ENCODE data around the gene AGAP1. TPM values are rescaled to one million over a fixed set of nuclear protein-coding genes. Genes with fewer than 3 reads are reported as not detected.
A peak's percentile ranks its signal among the peaks of the same experiment; 100 is the strongest.

The AGAP1 gene
- polyA plus RNA-seq, 4 donors: 17.5 to 19.9 (median 19.3) TPM

DNA sequence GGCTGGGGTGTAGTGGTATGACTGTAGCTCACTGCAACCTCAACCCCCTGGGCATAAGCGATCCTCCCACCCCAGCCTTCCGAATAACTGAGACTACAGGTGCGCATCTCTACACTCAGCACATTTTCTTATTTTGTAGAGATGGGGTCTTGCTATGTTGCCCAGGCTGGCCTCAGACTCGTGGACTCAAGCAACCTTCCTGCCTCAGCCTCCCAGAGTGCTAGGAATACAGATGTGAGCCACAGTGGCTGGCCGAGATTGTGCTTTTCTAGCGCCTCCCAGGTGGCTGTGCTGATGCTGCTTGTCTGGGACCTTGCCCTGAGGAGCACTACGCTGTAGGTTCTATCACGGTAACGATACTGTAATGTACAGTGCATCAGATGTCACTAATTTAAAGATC, 155.6 kb downstream of the AGAP1 start:
- no peak for DNase-seq (ENCODE audit: low read depth in 4 of 4, low spot score in 3 of 4)

DNA sequence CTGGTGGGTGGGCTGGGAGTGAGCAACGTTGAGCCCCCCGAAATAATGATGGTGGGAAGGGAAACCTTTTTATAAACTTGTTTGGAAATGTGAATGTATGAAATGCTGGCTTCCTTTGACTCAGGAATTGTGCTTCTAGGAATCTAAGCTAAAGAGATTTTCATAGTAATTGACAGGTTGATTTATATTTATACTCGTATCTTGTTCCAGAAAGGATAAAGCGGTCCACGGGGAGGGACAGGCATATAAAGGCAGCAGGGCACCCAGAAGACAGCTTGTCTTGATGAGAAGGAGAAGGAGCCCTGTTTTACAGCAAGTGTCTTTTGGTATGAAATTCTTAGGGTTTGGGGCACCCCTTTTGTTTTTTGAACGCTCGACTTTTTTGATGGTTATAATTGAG, 157.8 kb downstream of the AGAP1 start:
- no peak for DNase-seq (ENCODE audit: low read depth in 4 of 4, low spot score in 3 of 4)

DNA sequence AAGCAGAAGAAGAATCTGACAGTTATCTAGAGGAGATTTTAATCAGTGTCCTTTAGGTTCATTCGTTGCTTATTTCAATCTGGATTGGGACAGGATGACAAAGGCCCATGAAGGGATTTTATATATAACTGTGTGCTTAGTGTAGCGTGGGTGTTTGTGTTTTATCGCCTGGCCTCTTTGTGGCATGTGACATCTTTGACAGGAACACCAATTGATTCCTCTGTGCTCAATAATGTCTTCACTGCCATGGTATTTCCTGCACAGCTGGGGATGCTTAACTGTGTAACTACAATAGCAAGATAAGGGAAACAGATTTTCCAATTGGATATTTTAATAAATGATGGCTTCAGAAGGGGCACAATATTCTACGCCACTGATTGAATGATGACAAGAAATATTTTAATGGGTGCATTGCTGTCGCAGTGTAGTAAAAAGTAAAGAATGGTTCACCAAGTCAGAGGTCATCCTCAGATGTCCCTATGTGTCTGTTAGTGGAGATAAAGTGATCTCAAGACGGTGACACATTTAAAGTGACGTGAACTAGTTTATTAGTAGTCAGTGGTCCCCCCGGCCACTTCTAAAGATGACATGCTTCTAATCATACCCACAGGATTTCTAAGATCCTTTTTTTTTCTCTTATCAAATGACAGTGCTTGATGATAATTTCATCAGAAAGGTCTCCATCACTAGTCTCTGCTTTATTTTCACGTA, 160.4 kb downstream of the AGAP1 start:
- no peak for DNase-seq (ENCODE audit: low read depth in 4 of 4, low spot score in 3 of 4)

DNA sequence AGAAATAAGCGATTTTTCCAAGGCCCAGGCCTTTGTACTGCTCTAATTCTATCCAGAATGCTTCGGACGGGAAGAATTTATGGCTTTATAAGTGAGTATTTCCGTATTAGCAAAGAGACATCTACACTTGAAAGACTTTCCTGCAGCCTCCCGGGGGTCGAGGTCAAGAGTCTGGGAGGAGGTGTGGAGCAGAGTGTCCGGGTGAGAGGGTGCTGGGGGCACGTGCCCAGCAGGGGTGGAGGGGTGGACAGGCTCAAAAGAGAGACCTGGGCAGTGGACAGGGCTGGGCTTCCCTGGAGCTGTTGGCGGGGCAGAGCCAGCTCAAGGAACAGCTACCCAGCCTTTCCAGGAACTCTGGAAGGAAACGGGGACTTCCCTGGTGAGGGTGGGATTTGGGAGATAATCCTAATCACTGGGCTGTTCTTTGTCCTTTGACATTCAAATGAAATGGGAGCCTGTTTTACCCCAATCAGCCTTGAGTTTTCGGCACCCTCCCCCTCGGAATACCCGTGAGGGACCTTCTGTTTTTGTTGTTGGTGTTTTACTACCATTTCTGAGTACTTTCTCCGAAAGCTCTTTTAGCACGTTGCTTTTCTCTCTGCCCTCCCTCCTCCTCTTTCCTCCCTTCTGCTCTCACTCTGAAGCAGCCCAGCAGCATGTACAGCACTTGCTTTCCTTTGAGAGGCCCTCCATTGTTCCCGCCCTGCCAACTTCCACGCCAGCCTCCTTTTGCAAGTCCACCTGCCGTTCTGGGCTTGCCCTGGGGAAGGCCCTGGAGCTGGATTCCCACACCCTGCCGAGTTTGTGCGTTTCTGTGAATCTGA, 164.7 kb downstream of the AGAP1 start:
- no peak for DNase-seq (ENCODE audit: low read depth in 4 of 4, low spot score in 3 of 4)

DNA sequence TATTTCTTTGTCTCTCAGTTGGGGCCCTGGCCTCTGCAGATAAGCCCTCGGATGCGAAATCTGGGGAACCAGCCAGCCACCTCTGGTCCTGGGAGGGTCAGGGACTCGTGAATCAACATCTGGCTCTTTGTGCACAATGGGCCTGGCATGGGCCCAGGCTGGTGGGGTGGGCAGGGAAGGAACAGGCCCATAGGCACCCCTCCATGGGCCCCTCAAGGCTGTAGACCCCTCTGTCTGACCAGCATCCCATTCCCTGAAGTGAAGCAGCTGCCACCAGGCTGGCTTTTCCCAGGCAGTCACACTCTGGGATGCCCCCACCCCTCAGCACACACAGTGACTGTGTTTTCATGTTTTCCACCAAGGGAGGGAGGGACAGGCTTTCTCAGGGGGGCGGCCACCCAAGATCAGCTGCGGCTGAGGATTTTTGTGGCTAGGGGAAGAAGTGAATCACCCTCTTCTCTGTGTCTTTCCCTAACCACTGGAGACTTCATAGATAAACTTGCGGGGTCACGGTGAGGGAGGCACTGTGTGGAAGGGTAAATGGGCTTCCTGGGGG, 166.0 kb downstream of the AGAP1 start:
- no peak for DNase-seq (ENCODE audit: low read depth in 4 of 4, low spot score in 3 of 4)

DNA sequence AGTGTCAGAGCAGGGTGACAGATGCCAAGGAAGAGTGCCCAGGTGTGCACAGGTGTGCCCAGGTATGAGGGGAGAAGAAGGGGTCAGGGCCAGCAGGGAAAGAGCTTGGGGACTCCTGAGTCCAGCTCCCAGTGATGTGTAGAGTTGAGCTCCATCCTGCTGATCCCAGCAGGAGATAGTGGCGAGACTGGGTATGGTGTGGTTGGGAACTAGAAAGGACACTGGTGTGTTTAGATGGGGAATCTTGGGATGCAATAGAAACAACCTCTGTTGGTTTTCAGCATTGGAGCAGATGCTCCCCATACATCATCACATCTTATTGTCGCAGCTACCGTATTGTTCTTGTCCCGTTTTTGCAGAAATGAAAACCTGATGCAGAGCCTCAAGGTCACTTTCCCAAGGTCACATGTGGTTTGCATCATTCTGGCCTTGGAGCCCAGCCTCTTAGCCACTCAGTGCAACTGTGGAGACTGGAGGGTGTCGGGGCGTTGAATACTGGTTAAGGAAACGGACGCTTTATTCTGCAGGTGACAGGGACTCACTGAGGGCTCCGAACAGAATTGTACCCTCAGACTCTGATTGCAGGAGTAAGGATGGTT, 166.7 kb downstream of the AGAP1 start:
- DNase-seq (ENCODE audit: low read depth in 4 of 4, low spot score in 3 of 4): no peak

DNA sequence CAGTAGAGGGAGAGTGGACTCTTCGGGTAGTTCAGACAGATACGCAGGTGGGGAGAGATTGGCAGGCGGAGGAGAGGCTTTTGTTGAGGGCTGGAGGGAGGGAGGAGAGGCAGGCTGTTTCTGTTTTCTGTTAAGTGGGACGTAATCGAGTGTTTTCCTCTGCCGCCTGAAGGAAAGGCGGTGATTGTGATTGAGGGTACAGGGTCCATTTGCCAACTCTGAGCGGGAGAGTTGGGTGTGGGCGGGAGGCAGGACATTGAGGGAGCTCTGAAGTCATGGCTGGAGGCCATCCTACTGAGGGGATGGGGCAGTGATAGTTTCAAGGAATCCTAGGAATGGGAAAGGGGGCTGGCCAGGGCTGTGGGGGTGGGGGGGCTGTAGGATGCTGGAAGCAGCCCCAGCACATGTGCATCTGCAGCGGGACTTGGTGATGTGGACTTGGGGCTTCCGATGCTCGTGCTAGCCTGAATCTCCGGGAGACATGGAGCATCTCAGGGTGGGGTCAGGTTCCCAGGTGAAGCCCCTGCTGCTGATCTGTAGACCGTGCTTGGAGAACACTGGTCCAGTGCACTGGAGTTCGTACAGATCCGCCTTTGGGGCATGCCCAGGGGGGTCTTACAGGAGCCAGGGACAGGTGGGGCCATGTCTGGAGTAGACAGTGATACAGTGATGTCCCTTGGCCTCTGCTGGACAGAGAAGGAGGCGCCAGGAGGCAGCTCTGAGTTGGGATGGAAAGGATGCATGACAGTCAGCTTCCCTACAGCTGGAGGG, 167.5 kb downstream of the AGAP1 start:
- no peak for DNase-seq (ENCODE audit: low read depth in 4 of 4, low spot score in 3 of 4)

DNA sequence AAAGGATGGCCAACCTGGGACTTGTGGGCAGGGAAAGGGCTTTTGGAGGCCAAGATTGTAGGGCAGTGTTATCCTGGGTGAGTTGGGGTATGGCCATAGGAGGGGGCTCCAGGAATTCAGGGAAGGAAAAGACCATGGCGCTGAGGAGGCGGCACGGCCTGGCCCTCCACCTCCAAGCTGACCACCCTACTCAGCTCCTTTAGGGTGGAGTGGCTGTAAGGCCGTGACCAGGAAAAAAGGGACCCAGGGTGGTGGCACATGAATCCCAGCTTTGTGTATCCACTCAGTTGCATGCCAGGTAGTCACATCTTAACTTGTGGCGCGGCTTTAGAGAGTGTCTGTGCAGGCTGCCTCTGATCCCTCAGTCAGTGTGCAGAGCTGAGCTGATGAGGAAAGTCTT, 168.1 kb downstream of the AGAP1 start:
- no peak for DNase-seq (ENCODE audit: low read depth in 4 of 4, low spot score in 3 of 4)

DNA sequence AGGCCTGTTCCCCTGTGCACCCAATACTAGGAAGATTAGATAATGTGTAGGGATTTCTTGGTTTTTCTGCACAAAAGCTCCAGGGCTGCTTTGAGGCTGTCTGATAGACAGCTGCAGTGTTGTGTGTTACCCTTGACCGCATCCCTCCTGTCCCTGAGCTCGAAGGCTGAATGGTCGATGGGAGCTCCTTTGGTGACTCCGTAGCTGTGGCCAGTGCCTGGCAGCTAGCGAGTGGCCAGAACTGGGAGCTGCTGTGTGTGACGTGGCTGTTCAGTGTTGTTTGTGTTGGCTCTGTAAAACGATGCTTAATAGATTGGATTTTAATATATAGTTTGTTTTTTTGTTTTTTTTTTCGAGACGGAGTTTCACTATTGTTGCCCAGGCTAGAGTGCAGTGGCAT, 170.0 kb downstream of the AGAP1 start:
- no peak for DNase-seq (ENCODE audit: low read depth in 4 of 4, low spot score in 3 of 4)

DNA sequence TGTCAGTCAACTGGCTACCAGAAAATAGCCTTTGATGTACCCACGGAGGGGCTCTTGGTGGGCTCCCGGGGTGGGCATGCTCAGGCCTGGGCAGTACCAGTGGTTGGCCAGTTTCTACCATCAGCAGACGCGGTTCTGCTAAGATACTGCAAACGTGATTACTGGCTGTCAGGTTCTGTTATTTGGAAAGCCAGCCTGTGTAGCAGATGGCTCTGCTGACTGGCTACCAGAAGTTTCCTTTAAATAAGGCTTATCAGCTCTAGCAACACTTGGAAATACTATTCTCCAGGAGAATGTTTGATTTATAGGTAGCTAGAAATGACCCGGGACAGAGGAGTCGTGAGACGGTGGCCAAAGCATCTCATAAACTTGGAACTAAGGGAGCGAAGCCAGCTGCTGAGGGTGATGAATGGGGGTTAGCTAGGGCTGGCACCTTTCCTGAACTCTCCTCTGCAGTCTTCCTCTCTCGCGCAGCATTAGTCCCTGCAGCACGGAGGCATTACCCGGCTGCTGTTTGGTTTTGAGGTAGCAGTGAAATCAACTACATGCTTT, 171.9 kb downstream of the AGAP1 start:
- DNase-seq (ENCODE audit: low read depth in 4 of 4, low spot score in 3 of 4): no peak

DNA sequence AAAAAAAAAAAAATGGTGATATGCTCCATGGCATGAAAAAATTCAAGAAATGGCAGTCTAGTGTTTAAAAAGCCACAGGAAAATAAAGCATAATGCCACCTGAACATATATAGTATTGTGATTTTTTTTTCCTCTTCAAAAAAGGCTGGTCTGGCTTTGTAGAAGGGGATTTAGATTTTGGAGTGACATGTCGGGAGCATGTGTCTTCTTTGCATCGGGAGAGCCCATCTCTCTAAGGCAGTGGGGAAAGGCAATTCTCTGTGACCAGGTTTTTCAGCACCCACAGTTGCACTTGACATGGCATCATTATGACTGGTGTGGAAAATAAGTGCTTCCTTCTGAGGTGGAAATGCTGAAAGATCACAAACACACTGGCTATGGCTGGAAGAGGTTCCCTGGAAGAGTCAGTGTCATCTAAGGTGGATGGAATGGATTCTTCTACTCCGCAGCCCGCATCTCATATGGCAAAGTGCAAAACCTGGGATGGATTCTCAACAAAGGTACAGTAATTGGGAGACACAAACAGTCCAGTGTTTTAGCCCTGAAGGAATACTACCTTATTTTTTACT, 172.5 kb downstream of the AGAP1 start:
- DNase-seq (ENCODE audit: low read depth in 4 of 4, low spot score in 3 of 4): peak; percentile 77 to 91 (median 80)

DNA sequence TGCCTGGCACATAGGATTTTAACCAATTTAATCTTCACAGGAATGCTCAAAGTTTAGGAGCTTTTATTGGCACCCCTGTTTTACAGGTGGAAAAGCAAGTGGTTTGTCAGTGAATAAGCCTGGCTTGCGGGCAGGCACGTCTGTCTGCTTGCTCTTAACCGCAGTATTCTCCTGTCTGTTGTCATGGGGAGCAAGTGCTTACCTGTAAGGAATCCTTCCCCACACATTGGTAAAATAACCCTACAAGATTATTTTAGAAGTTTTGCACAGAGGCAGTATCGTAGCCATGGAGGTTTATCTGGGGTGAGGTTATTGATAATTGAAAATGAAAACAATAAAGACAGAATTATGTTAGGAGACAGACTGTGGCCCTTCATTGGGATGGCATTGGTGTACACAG, 174.9 kb downstream of the AGAP1 start:
- DNase-seq (ENCODE audit: low read depth in 4 of 4, low spot score in 3 of 4): no peak

DNA sequence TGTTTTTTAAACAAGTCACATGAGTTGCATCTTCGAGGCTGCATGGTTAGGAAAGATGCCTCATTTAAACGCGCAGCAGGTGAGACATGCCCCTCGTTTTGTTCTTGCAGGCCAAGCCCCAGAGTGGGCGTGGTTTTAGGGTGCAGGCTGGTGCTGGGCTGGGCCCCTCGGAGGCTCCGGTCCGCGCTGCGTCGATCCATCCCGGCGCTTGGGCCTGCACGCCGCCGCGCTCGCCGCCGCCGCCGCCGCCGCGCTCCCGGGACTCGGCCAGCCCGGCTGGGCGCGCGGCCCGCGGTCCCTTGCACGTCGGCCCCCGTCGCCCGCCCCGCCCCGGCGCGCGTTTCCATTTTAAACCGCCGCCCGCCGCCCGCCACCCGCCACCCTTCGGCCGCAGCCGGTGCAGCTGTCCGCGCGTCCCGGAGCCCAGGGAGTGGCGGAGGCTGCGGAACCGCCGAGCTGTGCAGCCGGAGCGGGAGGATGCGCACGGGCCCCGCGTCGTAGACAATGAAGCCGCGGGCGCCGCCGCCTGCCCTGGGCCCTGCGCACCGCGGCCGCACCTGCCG, 175.5 kb downstream of the AGAP1 start:
- DNase-seq (ENCODE audit: low read depth in 4 of 4, low spot score in 3 of 4): peak in 1 of 4 donors; percentile 32

DNA sequence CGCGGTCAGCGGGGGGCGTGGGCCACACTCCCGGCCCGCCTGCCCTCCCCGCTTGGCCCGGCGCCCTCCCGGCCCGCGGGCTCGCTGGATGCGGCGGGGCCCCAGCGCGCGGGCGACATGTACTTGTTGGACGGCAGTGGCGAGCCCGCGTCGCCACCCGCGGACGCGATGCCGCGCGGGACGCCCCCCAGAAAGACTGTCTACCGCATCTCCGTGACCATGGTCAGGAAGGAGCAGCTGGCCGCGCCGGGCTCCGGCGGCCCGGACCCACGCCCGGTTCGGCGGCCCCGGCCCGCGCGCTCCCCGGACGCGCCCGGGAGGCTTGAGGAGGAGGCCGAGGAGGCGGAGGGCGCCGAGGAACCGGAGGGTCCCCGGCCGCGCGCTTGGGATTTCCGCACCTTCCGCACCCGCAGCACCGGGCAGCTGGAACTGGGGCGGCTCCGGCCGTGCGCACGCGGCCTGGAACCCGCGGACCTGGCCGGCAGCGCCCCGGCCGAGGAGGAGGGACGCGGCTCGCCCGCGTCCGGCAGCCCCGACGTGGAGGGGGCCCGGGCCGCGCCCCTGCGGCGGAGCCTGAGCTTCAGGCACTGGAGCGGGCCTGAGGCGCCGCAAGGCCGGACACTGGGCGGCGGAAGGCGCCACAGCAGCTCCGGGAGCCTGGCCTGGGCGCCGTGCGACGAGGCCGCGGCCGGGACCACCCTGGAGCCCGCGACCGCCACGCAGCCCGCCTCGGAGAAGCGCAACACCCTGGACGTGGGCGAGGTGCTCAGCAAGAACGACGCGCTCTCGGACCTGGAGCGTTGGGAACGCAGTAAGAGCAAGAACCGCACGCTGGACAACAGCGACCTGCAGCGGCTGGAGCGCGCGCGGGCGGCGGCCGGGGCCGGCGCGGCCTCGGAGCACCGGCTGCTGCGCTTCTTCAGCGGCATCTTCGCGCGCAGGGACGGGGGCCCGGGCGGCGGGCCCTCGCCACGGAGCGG, 176.4 kb downstream of the AGAP1 start:
- DNase-seq (ENCODE audit: low read depth in 4 of 4, low spot score in 3 of 4): peak in 2 of 4 donors; percentile 47 to 60

DNA sequence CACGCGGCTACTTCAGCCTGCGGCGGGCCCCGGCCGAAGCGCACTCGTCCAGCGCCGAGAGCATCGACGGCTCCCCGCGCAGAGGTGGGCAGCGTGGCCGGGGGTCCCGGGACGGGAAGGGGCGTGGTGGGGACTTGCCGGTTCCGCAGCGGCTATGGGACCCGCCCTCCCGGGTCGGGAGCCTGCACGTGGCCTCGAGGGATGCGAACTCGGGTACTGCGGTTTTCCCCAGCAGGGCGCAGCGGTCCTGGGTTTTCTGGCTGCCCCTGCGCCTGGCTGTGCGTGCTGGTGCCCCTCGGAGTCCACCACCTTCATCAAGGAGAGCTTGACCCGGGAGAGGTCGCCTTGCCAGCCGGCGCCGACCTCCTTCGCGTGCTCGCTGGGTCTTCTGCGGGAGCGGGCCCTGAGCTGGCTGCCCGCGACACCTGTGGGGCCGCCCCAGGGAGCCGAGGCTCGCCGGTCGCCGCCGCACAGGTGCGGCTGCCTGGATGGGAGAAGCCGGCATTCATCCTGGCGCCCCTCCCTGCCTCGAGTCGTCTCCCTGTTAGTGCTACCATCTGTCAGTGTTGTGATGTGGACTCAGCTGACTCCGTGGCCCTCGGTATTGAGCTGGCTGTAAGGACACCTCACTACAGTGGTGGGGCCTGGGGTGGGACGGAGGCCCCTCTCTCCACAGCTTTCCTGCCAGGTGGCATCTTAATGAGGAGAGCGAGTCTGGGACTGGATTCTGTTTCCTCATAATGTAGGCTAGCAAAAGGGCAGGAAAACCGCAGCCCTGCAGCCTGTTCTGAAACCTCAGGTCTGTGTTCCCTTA, 177.3 kb downstream of the AGAP1 start:
- no peak for DNase-seq (ENCODE audit: low read depth in 4 of 4, low spot score in 3 of 4)

DNA sequence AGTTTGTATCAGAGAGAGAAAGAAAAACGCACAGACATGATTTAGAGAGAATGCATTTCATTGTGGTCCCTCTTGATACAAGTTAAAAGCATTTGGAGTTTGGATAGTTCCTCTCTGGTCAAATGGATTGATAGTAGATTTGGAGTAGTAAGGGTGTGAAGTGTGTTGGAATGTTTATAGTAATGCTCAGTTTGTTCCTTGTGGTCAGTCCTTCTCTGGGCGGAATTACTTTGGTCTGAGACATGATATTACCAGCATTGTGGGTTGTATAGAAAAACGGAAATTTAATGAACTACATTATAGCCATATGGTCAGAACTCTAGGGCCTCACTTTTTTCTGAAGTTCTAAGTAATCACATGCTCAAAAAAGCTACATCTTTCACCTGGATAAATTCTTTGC, 178.9 kb downstream of the AGAP1 start:
- no peak for DNase-seq (ENCODE audit: low read depth in 4 of 4, low spot score in 3 of 4)

DNA sequence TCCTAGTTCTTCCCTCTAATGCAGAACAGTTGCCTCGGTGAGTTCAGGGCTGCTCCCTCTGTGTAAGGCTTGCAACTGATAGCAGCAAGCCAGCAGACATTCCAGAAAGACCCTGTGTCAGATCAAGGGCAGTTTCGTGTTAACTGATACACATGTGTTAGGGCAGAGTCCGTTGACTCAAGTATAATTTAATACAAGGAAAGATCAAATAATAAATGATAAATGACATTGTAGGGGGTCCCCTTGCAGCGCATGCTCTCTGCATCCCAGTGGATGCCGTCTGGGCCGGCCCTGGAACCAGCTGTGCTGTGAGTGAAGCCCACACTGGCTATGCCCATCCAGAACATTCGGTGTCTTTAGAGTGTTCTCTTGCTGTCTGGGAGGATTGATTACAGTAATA, 180.3 kb downstream of the AGAP1 start:
- DNase-seq (ENCODE audit: low read depth in 4 of 4, low spot score in 3 of 4): no peak

DNA sequence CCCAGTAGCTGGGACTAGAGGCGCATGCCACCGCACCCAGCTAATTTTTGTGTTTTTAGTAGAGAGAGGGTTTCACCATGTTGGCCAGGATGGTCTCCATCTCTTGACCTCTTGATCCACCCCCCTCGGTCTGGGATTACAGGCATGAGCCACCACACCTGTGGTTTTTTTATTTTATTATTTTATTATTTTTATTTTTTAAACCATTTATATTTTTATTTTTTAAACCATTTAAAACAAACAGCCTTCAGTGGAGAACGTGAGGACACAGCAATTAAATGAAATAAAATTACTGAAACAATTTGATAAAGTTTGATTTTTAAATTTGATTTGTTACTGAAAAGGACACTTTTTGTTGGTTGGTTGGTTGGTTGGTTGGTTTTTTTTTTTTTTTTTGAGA, 181.0 kb downstream of the AGAP1 start:
- no peak for DNase-seq (ENCODE audit: low read depth in 4 of 4, low spot score in 3 of 4)

Measured in left renal pelvis (tissue), 4 donors.